Posterior vena cava (tissue), 2 donors: ENCODE results near the gene ANO1. TPM values are rescaled to one million over a fixed set of nuclear protein-coding genes. Genes with fewer than 3 reads are reported as not detected.

ENCODE experiments used
- DNase-seq: peaks from one replicate; pipeline ENCODE4 v3.0.0-alpha.2; 2020; ENCODE audit warnings: low spot score
- intact Hi-C, 2 donors: fragments of 100-400 bp; cut with DNase I; formaldehyde crosslinking; loops; one replicate each; pipeline versions ENCODE4 v1.14.1 to v1.14.2; 2022 to 2023
- total RNA-seq, 2 donors: library from RNA; stranded (reverse); fragmentation: NEBNext Ultra II Directional; extraction: Animal tissue kit (Norgen Biotek cat#: 25700); gene quantifications; one replicate each; pipeline ENCODE4 v1.2.1, GENCODE V29; 2021
- donor health status: DM: yes; HTN: yes; CAD: no.
- donor health status: DM: yes; HTN: yes; CAD: no.

The ANO1 gene
- total RNA-seq, 2 donors from 2014 or later, result 55.4 to 56.2 TPM

GRCh38 chr11:70168405-70168754 is 90.3 kb downstream of the ANO1 start:
- no peak for DNase-seq
- intact Hi-C loops, result no loop called here

GRCh38 chr11:70169127-70169526 is 91.0 kb downstream of the ANO1 start:
- no peak for DNase-seq
- intact Hi-C loops, result no loop called here

GRCh38 chr11:70169632-70170031 is 91.5 kb downstream of the ANO1 start:
- intact Hi-C loops, result no loop called here

GRCh38 chr11:70170596-70171210 is 92.6 kb downstream of the ANO1 start:
- DNase-seq, result no peak
- intact Hi-C loops, result no loop called here

More at GRCh38 chr11:70169632-70170031, 91.5 kb downstream of the ANO1 start:
- no peak for DNase-seq

- no peak for DNase-seq
- intact Hi-C loops, result no loop called here
Measured at GRCh38 chr11:70173018-70173417, 94.9 kb downstream of the ANO1 start.

GRCh38 chr11:70174547-70175235 is 96.6 kb downstream of the ANO1 start:
- intact Hi-C loops, result no loop called here
- no peak for DNase-seq

- intact Hi-C loops, result no loop called here
- DNase-seq, result no peak
Measured at GRCh38 chr11:70175236-70175698, 97.2 kb downstream of the ANO1 start.

- DNase-seq, result no peak
- intact Hi-C loops, result no loop called here
Measured at GRCh38 chr11:70176940-70177689, 99.0 kb downstream of the ANO1 start.

GRCh38 chr11:70180906-70181305 is 102.8 kb downstream of the ANO1 start:
- DNase-seq, result no peak
- intact Hi-C loops, result no loop called here

- no peak for DNase-seq
- intact Hi-C loops, result no loop called here
Measured at GRCh38 chr11:70182266-70182665, 104.1 kb downstream of the ANO1 start.

GRCh38 chr11:70183032-70183431 is 104.9 kb downstream of the ANO1 start:
- intact Hi-C loops, result no loop called here

GRCh38 chr11:70183483-70184176 is 105.5 kb downstream of the ANO1 start:
- intact Hi-C loops, result no loop called here
- DNase-seq, result no peak

More at GRCh38 chr11:70183032-70183431, 104.9 kb downstream of the ANO1 start:
- DNase-seq, result no peak

GRCh38 chr11:70184396-70184795 is 106.3 kb downstream of the ANO1 start:
- intact Hi-C loops, result no loop called here

GRCh38 chr11:70185348-70186055 is 107.4 kb downstream of the ANO1 start:
- intact Hi-C loops, result no loop called here
- DNase-seq, result no peak

More at GRCh38 chr11:70184396-70184795, 106.3 kb downstream of the ANO1 start:
- DNase-seq, result no peak

GRCh38 chr11:70186420-70186819 is 108.3 kb downstream of the ANO1 start:
- DNase-seq, result no peak
- intact Hi-C loops, result no loop called here

GRCh38 chr11:70186936-70187335 is 108.8 kb downstream of the ANO1 start:
- no peak for DNase-seq
- intact Hi-C loops, result no loop called here

GRCh38 chr11:70187771-70188170 is 109.7 kb downstream of the ANO1 start:
- DNase-seq, result no peak
- intact Hi-C loops, result no loop called here

- intact Hi-C loops, result no loop called here
- DNase-seq, result no peak
Measured at GRCh38 chr11:70189622-70190021, 111.5 kb downstream of the ANO1 start.

GRCh38 chr11:70191495-70192140 is 113.5 kb downstream of the ANO1 start:
- peak; percentile 93 for DNase-seq
- intact Hi-C loops, result loop anchor here in 1 of 2 donors (2.0 kb wide), 2 partner anchors 281 to 505 kb away; no protein-coding TSS in a partner anchor
